ENCODE data around the gene CALCOCO1. TPM values are rescaled to one million over a fixed set of nuclear protein-coding genes. Genes with fewer than 3 reads are reported as not detected.

CALCOCO1 gene
- total and polyA plus RNA-seq, 9 donors: 52.2 to 202 (median 142) TPM

GRCh38 chr12:53740130-53740491 lies 12.9 kb upstream of the CALCOCO1 start:
- H3K27ac ChIP-seq: no peak overlapping the region
- DNase-seq: no peak
- no peaks in the 10 kb centered on the region for H3K27me3 ChIP-seq
- no peaks in the 10 kb centered on the region for H3K36me3 ChIP-seq
- no peak overlapping the region for H3K4me3 ChIP-seq
- H3K9me3 ChIP-seq: no peaks in the 10 kb centered on the region
- peaks cover 2% of the 10 kb centered on the region for H3K4me1 ChIP-seq (ENCODE audit: insufficient read depth)
- WGBS, 3 donors: 64 to 68% (median 65%) methylated on average over 3 of the region's 3 CpGs
- TF ChIP-seq, protein P1, sequence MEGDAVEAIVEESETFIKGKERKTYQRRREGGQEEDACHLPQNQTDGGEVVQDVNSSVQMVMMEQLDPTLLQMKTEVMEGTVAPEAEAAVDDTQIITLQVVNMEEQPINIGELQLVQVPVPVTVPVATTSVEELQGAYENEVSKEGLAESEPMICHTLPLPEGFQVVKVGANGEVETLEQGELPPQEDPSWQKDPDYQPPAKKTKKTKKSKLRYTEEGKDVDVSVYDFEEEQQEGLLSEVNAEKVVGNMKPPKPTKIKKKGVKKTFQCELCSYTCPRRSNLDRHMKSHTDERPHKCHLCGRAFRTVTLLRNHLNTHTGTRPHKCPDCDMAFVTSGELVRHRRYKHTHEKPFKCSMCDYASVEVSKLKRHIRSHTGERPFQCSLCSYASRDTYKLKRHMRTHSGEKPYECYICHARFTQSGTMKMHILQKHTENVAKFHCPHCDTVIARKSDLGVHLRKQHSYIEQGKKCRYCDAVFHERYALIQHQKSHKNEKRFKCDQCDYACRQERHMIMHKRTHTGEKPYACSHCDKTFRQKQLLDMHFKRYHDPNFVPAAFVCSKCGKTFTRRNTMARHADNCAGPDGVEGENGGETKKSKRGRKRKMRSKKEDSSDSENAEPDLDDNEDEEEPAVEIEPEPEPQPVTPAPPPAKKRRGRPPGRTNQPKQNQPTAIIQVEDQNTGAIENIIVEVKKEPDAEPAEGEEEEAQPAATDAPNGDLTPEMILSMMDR (IDR thresholded peaks at IDR 0.05): no peak
- TF ChIP-seq EP300 (IDR thresholded peaks at IDR 0.05): no peak
- TF ChIP-seq POLR2A (IDR thresholded peaks at IDR 0.05): no peak
- intact Hi-C loops (cut with DNase I): loop anchor here (5.0 to 10.0 kb wide), 3 partner anchors 38 to 198 kb away; no protein-coding TSS in a partner anchor

GRCh38 chr12:53739214-53740129 lies 12.2 kb upstream of the CALCOCO1 start:
- TF ChIP-seq EP300 (IDR thresholded peaks at IDR 0.05) (no peak), POLR2A (IDR thresholded peaks at IDR 0.05) (no peak)
- TF ChIP-seq, protein P1 (IDR thresholded peaks at IDR 0.05): no peak
- Histone ChIP-seq H3K27me3 (no peaks in the 10 kb centered on the region), H3K4me3 (no peak overlapping the region), H3K4me1 (ENCODE audit: insufficient read depth) (peaks cover 2% of the 10 kb centered on the region), H3K9me3 (no peaks in the 10 kb centered on the region), H3K36me3 (no peaks in the 10 kb centered on the region), H3K27ac (no peak overlapping the region)
- no peak for DNase-seq
- WGBS, 3 donors: 3 to 6% (median 5%) methylated on average over 40 to 50 of the region's 50 CpGs
- intact Hi-C loops (cut with DNase I): loop anchor here (5.0 to 10.0 kb wide), 3 partner anchors 37 to 197 kb away; no protein-coding TSS in a partner anchor

DNA sequence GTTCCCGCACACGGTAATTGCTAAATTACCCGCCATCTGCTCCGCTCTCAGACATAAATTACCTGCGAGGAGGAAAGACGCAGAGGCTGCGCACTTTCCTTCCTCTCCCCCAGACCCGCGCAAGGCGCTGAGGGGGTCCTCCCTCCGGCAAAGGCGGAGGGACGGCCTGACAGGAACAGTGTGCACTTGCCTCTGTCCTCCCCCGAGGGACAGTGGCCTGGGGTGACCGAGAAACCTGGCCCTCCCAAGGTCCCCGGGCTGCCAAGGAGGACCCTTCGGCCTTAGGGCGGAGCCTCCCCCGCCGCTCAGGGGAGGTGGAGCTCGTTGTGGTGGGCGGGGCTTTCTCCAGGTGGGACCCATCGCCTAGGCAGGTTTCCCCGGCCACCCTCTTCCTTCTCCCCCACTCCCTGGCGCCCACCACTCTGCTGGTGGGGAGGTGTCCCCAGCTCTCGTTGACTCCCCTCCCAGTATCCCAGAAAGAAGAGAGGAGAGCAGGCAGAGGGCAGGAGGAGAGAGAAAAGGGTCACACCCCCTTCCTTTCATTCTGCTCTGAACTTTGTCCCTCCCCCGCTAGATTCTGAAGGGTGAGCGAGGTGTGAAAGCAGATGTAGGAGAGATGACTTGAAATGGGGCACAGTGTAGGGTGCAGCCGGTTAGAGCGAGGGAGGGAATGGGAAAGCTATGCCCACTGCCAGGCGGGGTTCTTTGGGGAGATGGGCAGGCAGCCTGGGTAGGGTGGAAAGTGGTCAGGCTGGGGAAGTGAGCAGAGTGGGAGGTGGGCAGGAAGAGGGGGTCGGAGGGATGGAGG lies 11.4 kb upstream of the CALCOCO1 start:
- H3K9me3 ChIP-seq: no peaks in the 10 kb centered on the region
- no peak for DNase-seq
- intact Hi-C loops (cut with DNase I): no loop called here
- H3K4me3 ChIP-seq: no peak overlapping the region
- H3K4me1 ChIP-seq (ENCODE audit: insufficient read depth): peaks cover 2% of the 10 kb centered on the region
- TF ChIP-seq, protein P1 (IDR thresholded peaks at IDR 0.05): no peak
- TF ChIP-seq POLR2A (IDR thresholded peaks at IDR 0.05) (no peak), EP300 (IDR thresholded peaks at IDR 0.05) (no peak)
- no peaks in the 10 kb centered on the region for H3K27me3 ChIP-seq
- H3K36me3 ChIP-seq: no peaks in the 10 kb centered on the region
- no peak overlapping the region for H3K27ac ChIP-seq
- WGBS, 3 donors: 7 to 9% (median 8%) methylated on average over 27 to 32 of the region's 32 CpGs

GRCh38 chr12:53737951-53738405 lies 10.7 kb upstream of the CALCOCO1 start:
- WGBS, 3 donors: 42 to 49% (median 43%) methylated on average over 14 of the region's 14 CpGs
- H3K27ac ChIP-seq: no peak overlapping the region
- no peak overlapping the region for H3K4me3 ChIP-seq

More at GRCh38 chr12:53737951-53738405, 10.7 kb upstream of the CALCOCO1 start:
- Histone ChIP-seq H3K4me1 (ENCODE audit: insufficient read depth) (peaks cover 2% of the 10 kb centered on the region), H3K9me3 (no peaks in the 10 kb centered on the region), H3K36me3 (no peaks in the 10 kb centered on the region), H3K27me3 (no peaks in the 10 kb centered on the region)
- DNase-seq: no peak
- intact Hi-C loops (cut with DNase I): no loop called here
- no peak for TF ChIP-seq EP300 (IDR thresholded peaks at IDR 0.05)
- TF ChIP-seq POLR2A (IDR thresholded peaks at IDR 0.05): no peak
- TF ChIP-seq, protein P1 (IDR thresholded peaks at IDR 0.05): no peak
